ENCODE results near the gene GPR107. TPM values are rescaled to one million over a fixed set of nuclear protein-coding genes. Genes with fewer than 3 reads are reported as not detected.

Gene GPR107
- total RNA-seq, 1 experiment from 2014 or later: 33.2 TPM

DNA sequence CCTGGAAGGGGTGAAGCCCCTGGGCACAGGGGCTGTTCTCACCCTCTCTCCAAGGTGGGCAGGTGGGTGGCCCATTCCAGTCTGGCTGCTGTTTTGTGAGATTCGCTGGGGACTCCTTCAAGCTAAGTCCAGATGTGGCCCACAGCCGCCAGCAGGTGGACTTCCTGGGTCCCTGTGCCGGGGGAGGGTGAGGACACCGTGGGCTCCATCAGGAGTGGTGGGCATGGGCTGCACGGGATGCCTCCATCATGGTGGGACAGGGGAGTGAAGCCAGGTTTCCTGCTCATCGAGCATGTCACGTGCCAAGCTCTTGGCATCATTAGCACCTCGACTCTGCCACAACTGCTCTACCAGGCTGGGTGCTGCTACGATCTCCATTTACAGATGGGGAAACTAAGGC lies 120.3 kb downstream of the GPR107 start:
- Mint-ChIP-seq H3K27me3 (ENCODE audit: low read depth) (peaks cover 9% of the 10 kb centered on the region), H3K4me3 (peak overlapping the region; percentile 76), H3K9me3 (no peaks in the 10 kb centered on the region), H3K4me1 (peaks cover 18% of the 10 kb centered on the region), H3K36me3 (no peaks in the 10 kb centered on the region), H3K27ac (no peak overlapping the region)
- no peak for ATAC-seq
- ChIA-PET POLR2A (interaction anchor here (1.2 kb wide), 1 partner anchor 46 kb away, joined by 3 read pairs; no protein-coding TSS in a partner anchor), CTCF (interaction anchor here (0.6 to 2.8 kb wide), 7 partner anchors 9 to 154 kb away, joined by 3 to 14 read pairs (median 3); no protein-coding TSS in a partner anchor)
- TF ChIP-seq, protein P1, sequence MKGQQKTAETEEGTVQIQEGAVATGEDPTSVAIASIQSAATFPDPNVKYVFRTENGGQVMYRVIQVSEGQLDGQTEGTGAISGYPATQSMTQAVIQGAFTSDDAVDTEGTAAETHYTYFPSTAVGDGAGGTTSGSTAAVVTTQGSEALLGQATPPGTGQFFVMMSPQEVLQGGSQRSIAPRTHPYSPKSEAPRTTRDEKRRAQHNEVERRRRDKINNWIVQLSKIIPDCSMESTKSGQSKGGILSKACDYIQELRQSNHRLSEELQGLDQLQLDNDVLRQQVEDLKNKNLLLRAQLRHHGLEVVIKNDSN (CRISPR knock-in tag; IDR thresholded peaks at IDR 0.05): no peak
- no peak for TF ChIP-seq IRF2 (CRISPR knock-in tag; IDR thresholded peaks at IDR 0.05; ENCODE audit: borderline replicate concordance, low read depth)
- TF ChIP-seq ZNF138 (CRISPR knock-in tag; conservative IDR thresholded peaks at IDR 0.05): no peak
- no peak for TF ChIP-seq CREM (CRISPR knock-in tag; IDR thresholded peaks at IDR 0.05)
- DNase-seq (ENCODE audit: low spot score): no peak

DNA sequence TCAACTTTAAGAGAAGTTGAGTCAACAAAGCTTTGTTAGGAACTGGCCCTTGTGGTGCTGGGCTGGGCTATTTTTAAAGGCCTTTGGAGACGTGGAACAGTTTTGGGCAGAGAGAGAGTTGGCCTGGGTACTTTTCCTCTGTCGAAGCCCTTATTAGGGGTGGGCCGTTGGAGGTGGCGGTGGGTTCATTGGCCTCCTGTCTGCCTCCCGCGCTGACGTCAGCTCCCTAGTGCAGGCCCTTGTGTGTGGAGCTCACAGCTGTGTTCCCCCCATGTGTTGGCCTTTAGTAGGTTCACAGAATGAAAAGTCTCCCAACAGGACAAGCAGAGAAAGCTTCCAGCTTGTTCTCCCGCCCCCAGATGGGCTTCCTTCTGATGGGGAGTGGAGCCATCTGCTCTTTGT lies 121.2 kb downstream of the GPR107 start:
- ATAC-seq (no peak), DNase-seq (ENCODE audit: low spot score) (no peak)
- Mint-ChIP-seq H3K4me3 (peak overlapping the region; percentile 24; the same call in 1 of the 2 replicates), H3K27ac (0 out of 2 replicates have a peak overlapping the region, but pooled peaks have one; percentile 44), H3K27me3 (ENCODE audit: low read depth) (peaks cover 9% of the 10 kb centered on the region), H3K36me3 (no peaks in the 10 kb centered on the region), H3K4me1 (peaks cover 18% of the 10 kb centered on the region), H3K9me3 (no peaks in the 10 kb centered on the region)
- CTCF ChIA-PET: interaction anchor here (2.8 kb wide), 1 partner anchor 61 kb away, joined by 14 read pairs; no protein-coding TSS in a partner anchor
- POLR2A ChIA-PET: interaction anchor here (1.2 kb wide), 1 partner anchor 45 kb away, joined by 3 read pairs; no protein-coding TSS in a partner anchor
- TF ChIP-seq, protein P2, sequence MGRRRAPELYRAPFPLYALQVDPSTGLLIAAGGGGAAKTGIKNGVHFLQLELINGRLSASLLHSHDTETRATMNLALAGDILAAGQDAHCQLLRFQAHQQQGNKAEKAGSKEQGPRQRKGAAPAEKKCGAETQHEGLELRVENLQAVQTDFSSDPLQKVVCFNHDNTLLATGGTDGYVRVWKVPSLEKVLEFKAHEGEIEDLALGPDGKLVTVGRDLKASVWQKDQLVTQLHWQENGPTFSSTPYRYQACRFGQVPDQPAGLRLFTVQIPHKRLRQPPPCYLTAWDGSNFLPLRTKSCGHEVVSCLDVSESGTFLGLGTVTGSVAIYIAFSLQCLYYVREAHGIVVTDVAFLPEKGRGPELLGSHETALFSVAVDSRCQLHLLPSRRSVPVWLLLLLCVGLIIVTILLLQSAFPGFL (CRISPR knock-in tag; IDR thresholded peaks at IDR 0.05; ENCODE audit: borderline replicate concordance): no peak
- TF ChIP-seq NFE2L1 (CRISPR knock-in tag; IDR thresholded peaks at IDR 0.05) (no peak), SMAD3 (CRISPR knock-in tag; IDR thresholded peaks at IDR 0.05; ENCODE audit: borderline replicate concordance) (no peak), JUN (CRISPR knock-in tag; IDR thresholded peaks at IDR 0.05) (no peak), JAZF1 (CRISPR knock-in tag; IDR thresholded peaks at IDR 0.05) (no peak), ZNF219 (CRISPR knock-in tag; IDR thresholded peaks at IDR 0.05; ENCODE audit: borderline replicate concordance) (no peak), GABPB1 (CRISPR knock-in tag; IDR thresholded peaks at IDR 0.05) (no peak), ZNF263 (CRISPR knock-in tag; IDR thresholded peaks at IDR 0.05; ENCODE audit: low read depth) (no peak), IRF2 (CRISPR knock-in tag; IDR thresholded peaks at IDR 0.05; ENCODE audit: borderline replicate concordance, low read depth) (no peak)
- TF ChIP-seq, protein P3, sequence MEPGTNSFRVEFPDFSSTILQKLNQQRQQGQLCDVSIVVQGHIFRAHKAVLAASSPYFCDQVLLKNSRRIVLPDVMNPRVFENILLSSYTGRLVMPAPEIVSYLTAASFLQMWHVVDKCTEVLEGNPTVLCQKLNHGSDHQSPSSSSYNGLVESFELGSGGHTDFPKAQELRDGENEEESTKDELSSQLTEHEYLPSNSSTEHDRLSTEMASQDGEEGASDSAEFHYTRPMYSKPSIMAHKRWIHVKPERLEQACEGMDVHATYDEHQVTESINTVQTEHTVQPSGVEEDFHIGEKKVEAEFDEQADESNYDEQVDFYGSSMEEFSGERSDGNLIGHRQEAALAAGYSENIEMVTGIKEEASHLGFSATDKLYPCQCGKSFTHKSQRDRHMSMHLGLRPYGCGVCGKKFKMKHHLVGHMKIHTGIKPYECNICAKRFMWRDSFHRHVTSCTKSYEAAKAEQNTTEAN (CRISPR knock-in tag; IDR thresholded peaks at IDR 0.05): no peak
- TF ChIP-seq, protein P4, sequence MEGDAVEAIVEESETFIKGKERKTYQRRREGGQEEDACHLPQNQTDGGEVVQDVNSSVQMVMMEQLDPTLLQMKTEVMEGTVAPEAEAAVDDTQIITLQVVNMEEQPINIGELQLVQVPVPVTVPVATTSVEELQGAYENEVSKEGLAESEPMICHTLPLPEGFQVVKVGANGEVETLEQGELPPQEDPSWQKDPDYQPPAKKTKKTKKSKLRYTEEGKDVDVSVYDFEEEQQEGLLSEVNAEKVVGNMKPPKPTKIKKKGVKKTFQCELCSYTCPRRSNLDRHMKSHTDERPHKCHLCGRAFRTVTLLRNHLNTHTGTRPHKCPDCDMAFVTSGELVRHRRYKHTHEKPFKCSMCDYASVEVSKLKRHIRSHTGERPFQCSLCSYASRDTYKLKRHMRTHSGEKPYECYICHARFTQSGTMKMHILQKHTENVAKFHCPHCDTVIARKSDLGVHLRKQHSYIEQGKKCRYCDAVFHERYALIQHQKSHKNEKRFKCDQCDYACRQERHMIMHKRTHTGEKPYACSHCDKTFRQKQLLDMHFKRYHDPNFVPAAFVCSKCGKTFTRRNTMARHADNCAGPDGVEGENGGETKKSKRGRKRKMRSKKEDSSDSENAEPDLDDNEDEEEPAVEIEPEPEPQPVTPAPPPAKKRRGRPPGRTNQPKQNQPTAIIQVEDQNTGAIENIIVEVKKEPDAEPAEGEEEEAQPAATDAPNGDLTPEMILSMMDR (IDR thresholded peaks at IDR 0.05): no peak
- TF ChIP-seq, protein P5, sequence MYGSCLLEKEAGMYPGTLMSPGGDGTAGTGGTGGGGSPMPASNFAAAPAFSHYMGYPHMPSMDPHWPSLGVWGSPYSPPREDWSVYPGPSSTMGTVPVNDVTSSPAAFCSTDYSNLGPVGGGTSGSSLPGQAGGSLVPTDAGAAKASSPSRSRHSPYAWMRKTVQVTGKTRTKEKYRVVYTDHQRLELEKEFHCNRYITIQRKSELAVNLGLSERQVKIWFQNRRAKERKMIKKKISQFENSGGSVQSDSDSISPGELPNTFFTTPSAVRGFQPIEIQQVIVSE (CRISPR knock-in tag; IDR thresholded peaks at IDR 0.05; ENCODE audit: borderline replicate concordance): no peak

DNA sequence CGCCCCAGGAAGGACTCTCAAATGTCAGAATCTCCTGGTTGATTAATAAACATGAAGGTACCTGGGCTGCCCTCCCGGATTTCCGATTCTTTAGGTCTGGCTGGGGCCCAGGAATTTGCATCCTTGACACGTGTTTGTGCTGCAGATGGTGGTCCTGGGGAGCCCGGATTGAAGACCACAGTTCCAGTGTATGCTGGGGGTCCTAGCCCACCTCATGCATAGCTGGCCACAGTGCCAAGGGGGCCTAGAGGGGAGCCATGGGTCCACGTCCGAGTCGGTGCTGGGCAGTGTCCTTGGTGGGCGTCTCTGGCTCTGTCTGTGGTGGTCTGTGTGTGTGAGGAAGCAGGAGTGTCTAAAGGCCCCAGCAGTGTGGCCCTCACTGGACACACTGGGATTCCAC lies 121.6 kb downstream of the GPR107 start:
- H3K27ac Mint-ChIP-seq: 0 out of 2 replicates have a peak overlapping the region, but pooled peaks have one; percentile 36
- no peaks in the 10 kb centered on the region for H3K9me3 Mint-ChIP-seq
- H3K36me3 Mint-ChIP-seq: no peaks in the 10 kb centered on the region
- ATAC-seq: no peak
- ChIA-PET POLR2A (no interaction called here), CTCF (no interaction called here)
- H3K27me3 Mint-ChIP-seq (ENCODE audit: low read depth): peaks cover 9% of the 10 kb centered on the region
- peaks cover 18% of the 10 kb centered on the region for H3K4me1 Mint-ChIP-seq
- H3K4me3 Mint-ChIP-seq: no peak overlapping the region
- no peak for DNase-seq (ENCODE audit: low spot score)
- TF ChIP-seq, protein P5 (CRISPR knock-in tag; IDR thresholded peaks at IDR 0.05; ENCODE audit: borderline replicate concordance): no peak
- TF ChIP-seq SMAD4 (CRISPR knock-in tag; IDR thresholded peaks at IDR 0.05): no peak
- no peak for TF ChIP-seq ZNF121 (CRISPR knock-in tag; IDR thresholded peaks at IDR 0.05)
- TF ChIP-seq ZNF396 (CRISPR knock-in tag; IDR thresholded peaks at IDR 0.05; ENCODE audit: borderline replicate concordance): no peak
- TF ChIP-seq, protein P3 (CRISPR knock-in tag; IDR thresholded peaks at IDR 0.05): no peak
- no peak for TF ChIP-seq ZNF232 (CRISPR knock-in tag; IDR thresholded peaks at IDR 0.05)
- no peak for TF ChIP-seq NR2C2 (CRISPR knock-in tag; IDR thresholded peaks at IDR 0.05)
- no peak for TF ChIP-seq KAT7 (CRISPR knock-in tag; IDR thresholded peaks at IDR 0.05; ENCODE audit: borderline replicate concordance)
- TF ChIP-seq TEAD4 (CRISPR knock-in tag; IDR thresholded peaks at IDR 0.05): no peak
- no peak for TF ChIP-seq ZNF219 (CRISPR knock-in tag; IDR thresholded peaks at IDR 0.05; ENCODE audit: borderline replicate concordance)
- no peak for TF ChIP-seq TCF7 (CRISPR knock-in tag; IDR thresholded peaks at IDR 0.05; ENCODE audit: low read depth)

Data from WTC11 (cell line).